ENCODE data around the gene TSPAN9. TPM values are rescaled to one million over a fixed set of nuclear protein-coding genes. Genes with fewer than 3 reads are reported as not detected.

The TSPAN9 gene
- total and polyA plus RNA-seq, 10 of the 15 experiments (the other 5 are each of a cell fraction or from before 2014, with no cell fraction given) = 0.03 to 1.0 (median 0.12) TPM; not detected in 5

DNA sequence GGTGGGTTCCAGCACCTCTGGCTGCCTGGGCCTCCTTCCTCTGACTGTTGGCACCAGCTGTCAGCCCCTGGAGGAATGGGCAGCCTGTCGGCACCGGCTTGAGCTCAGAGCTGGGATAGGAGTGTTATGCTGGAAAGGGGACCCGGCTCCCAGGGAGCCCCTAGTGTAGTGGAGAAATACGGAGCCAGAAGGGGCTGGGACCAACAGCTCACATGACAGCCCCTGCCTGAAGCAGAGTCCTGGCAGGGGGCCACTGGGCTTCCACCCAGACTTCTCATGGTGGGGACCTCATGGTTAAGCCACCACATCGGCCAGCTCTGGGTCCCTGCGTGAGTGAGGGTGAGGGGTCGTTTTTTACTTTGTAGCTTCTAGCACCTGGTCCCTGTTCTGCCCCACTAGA lies 174.5 kb downstream of the TSPAN9 start:
- in situ Hi-C loops (cut with MboI) = no loop called here
- TF ChIP-seq ZNF622 (IDR thresholded peaks at IDR 0.05) (no peak), TCF3 (IDR thresholded peaks at IDR 0.05; ENCODE audit: borderline replicate concordance, insufficient read depth, low read depth, low read length) (no peak), CUX1 (IDR thresholded peaks at IDR 0.05; ENCODE audit: insufficient replicate concordance, low read depth, low read length) (no peak), SRF (IDR thresholded peaks at IDR 0.05; ENCODE audit: low read depth in 2 of 2, low read length in 2 of 2) (no peak), GABPA (IDR thresholded peaks at IDR 0.05; ENCODE audit: low read depth) (no peak), POLR2A (IDR thresholded peaks at IDR 0.05; ENCODE audit: low read depth, low read length) (no peak)
- Histone ChIP-seq H3K27me3 (replicated peaks in 1 of 2; ENCODE audit: control insufficient read depth in 2 of 2, insufficient read depth in 2 of 2, low read length in 1 of 2) (no peaks in the 10 kb centered on the region; a peak in 3 of 4 replicates), H3K27ac (ENCODE audit: control insufficient read depth, insufficient read depth) (no peak overlapping the region), H3K79me2 (ENCODE audit: control insufficient read depth, insufficient read depth, low read length) (no peaks in the 10 kb centered on the region), H3K4me2 (ENCODE audit: control insufficient read depth, insufficient read depth) (no peak overlapping the region), H2AFZ (ENCODE audit: control insufficient read depth, low read depth, low read length) (no peak overlapping the region), H3K36me3 (ENCODE audit: control insufficient read depth in 2 of 2, insufficient read depth in 2 of 2, low read length in 1 of 2) (no peaks in the 10 kb centered on the region), H3K9ac (ENCODE audit: control insufficient read depth, insufficient read depth, low read length) (no peak overlapping the region), H3K4me3 (no peak overlapping the region), H3K9me3 (replicated peaks; ENCODE audit: control insufficient read depth, insufficient read depth, low read length) (no peaks in the 10 kb centered on the region), H3K4me1 (ENCODE audit: control insufficient read depth, insufficient read depth, low read length) (peaks cover 8% of the 10 kb centered on the region), H4K20me1 (ENCODE audit: control insufficient read depth, insufficient read depth) (no peaks in the 10 kb centered on the region)
- FAIRE-seq = no peak
- ATAC-seq = no peak
- WGBS (ENCODE audit: insufficient coverage, insufficient replicate concordance, low lambda C conversion rate, missing lambda C conversion rate) = 76% methylated on average over 7 of the region's 7 CpGs
- ChIA-PET SMC1A (ENCODE audit: uncharacterized antibody, unreplicated experiment) (no interaction called here), POLR2A (no interaction called here), CTCF (no interaction called here), RAD21 (ENCODE audit: unreplicated experiment) (no interaction called here)
- BruUV-seq (replicated peaks) = no TSS peak
- intact Hi-C loops (cut with micrococcal nuclease; ENCODE audit: unreplicated experiment) = no loop called here
- no peak for DNase-seq (ENCODE audit: low read depth, low spot score)
